Limb (tissue), 2 donors: ENCODE data around the gene NCKAP5.
A peak's percentile ranks its signal among the peaks of the same experiment; 100 is the strongest.

ENCODE experiments used
- DNase-seq, 2 donors: peaks; one replicate each; pipeline ENCODE4 v3.0.0-alpha.2; 2016; ENCODE audit errors: extremely low spot score in 2 of 2

Gene NCKAP5

DNA sequence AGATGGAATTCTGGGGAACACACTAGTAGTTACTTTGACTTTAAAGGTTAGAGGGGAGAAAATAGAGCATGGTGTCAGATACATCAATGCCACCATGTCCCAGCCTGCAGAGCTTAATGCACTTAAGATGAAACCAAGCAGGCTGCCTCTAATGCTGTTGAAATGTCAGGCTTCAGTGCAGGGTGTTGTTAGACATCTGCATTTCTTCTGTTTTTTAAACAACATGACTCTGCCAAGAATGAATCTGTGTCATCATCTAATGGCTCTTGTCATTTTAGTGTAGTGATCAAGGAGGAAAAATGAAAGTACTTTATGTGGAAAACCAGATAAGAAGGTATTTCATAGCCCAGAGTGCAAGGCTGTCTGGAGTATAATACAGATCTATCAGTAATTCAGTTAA lies 928.1 kb downstream of the NCKAP5 start:
- DNase-seq: no peak

DNA sequence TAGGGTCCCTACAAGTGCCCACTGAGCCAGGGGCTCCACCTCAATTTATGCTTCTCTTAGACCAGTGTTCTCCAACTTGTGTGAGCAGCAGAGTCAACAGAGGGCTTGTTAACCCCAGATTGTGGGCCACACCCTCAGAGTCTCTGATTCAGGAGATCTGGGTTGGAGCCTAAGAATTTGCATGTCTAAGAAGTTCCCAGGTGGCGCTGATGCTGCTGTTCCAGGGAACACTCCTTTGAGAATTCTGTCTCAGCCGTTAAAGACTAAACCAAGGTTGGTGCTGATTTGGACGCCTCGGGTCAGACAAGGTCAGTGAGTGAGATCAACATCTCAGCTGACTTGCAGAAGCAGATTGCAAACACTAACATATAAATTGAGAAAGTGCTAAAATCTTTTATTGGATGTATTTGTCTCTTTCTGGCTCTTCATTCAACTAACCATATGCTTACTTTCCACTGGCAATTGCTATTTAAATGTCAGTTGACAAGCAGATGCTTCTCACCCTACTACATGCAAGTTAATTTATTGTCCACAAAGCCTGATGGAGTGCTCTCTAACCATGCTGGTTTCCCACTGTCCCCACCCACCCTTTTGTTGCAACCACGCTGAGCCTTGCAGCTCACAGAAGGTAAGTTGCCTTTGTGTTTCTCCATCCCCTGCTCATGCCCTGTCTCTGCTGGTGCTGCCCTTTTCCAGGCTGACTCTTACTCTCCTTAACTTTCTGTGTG lies 929.8 kb downstream of the NCKAP5 start:
- DNase-seq: no peak

- DNase-seq: no peak
These were observed 931.9 kb downstream of the NCKAP5 start for GRCh38 chr2:132636346-132636745.

GRCh38 chr2:132633635-132634034 lies 934.6 kb downstream of the NCKAP5 start:
- no peak for DNase-seq

- DNase-seq: peak in 1 of 2 donors; percentile 28
These were observed 936.1 kb downstream of the NCKAP5 start for GRCh38 chr2:132632000-132632649.

DNA sequence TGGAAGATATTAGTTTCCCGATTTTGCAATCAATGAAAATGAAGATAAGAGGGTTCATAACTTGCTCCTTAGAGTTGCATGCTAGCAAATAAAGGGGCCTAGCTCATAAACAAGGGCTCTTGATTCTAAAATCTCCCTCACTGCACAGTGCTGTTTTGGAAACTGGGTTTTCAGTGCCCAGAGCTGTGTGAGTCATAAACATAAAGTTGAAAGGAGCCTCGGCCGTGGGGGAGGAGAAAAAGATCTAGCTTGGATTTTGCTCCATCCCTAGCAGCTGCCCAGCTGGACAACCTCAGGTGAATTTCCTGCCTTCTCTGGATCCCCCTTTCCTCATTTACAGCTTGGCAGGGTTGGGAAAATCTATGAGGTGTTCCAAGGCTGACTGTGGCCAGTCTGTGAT lies 940.7 kb downstream of the NCKAP5 start:
- no peak for DNase-seq

DNA sequence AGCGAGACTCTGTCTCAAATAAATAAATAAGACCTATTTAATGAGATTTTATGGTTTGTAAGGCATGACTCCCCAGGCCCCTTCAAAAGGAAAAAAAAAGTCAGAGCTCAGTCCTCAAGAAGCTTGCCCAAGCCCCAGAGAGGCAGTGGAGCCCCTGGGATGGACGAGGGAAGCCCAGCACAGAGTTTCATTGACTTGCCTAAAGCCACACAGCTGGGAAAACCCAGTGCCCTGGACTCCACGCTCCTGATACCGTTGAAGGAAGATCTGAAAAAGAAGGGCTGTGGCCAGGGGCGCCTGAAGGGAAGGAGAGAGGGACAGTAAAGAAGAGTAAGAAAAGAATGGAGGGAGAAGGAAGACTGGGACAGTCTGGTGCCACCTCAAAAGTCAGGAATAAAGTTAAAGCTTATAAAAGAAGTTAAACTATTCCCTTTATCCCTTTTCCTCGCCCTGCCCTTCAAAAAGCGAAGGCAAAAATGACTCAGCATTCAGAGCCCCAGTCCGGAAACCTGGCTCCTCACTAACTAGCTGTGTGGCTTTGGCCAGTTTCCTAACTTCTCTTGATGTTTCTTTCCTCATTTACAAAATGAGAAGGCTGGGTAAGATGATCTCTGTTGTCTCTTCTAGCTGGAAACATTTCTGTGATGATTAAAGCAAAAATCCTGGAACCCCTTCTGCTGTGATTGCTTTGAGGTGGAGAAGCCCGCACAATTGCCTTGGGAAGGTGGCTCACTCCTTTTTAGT lies 945.0 kb downstream of the NCKAP5 start:
- DNase-seq: peak in 1 of 2 donors; percentile 30
